Stimulated activated CD4-positive, alpha-beta T cell treated with anti-CD3 and anti-CD28 coated beads, Interleukin-4, amount 100 ng/mL, for 1 hour (primary cell): Measurements from ENCODE around the gene SLC28A1.

ENCODE experiments used
- DNase-seq: peaks from one replicate; pipeline ENCODE4 v3.0.0-alpha.2; 2020

Gene SLC28A1

DNA sequence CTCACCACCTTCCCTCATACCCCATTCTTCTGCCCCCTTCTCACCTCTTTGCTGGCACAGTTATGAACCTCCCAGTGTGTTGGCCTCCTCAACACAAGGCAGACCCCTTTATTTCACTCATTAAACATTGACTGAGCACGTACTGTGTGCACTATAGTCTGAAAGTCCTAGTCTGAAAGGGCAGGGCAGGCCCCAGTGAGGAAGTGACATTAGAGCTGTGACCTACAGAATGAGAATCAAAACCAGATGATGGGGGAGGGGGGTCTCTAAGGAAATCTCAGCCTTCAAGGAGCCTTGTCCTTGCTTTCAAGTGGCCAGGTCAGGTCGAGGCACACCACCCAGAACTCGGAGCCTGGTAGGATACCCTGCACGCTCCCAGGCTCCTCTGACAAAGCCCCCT lies 3.5 kb downstream of the SLC28A1 start:
- no peak for DNase-seq

DNA sequence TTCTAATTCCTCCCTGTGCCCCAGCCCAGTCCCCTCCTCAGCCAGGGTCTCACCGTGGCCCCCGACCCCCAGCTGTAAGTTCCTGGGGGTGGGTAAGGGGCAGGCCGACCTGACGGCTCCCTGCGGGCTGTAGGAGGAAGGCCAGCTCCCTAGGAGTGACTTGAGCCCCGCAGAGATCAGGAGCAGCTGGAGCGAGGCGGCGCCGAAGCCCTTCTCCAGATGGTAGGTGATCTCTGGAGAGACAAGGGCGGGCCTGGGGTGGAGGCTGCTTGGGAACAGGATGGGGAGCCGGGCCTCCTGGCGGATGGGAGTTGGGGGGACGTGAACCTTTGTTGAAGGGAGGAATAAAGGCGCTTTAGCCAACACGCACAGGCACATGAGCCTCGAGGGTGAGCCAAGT lies 4.2 kb downstream of the SLC28A1 start:
- no peak for DNase-seq

DNA sequence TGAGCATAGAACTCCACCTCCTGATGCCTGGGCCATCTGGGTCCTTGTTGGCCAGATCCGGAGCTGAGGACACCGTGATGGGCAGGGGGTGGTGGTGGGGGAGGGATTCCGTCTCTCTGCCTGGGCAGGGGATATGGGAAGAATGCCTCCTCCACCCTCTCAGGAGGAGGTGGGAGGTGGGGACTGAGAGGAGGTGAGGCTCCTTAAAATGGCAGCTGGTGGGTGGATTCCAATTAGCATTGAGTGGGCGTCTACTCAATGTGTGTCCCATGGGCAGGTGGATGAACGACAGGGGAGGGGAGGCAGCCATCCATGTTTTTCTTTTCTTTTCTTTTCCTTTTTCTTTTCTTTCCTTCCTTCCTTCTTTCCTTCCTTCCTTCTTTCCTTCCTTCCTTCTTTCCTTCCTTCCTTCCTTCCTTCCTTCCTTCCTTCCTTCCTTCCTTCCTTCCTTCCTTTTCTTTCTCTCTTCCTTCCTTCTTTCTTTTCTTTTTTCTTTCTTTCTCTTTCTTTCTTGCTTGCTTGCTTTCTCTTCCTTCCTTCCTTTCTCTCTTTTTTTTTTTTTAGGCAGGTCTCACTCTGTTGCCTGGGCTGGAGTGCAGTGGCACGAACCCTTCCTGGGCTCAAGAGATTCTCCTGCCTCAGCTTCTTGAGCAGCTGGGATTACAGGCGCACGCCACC lies 5.0 kb downstream of the SLC28A1 start:
- no peak for DNase-seq

DNA sequence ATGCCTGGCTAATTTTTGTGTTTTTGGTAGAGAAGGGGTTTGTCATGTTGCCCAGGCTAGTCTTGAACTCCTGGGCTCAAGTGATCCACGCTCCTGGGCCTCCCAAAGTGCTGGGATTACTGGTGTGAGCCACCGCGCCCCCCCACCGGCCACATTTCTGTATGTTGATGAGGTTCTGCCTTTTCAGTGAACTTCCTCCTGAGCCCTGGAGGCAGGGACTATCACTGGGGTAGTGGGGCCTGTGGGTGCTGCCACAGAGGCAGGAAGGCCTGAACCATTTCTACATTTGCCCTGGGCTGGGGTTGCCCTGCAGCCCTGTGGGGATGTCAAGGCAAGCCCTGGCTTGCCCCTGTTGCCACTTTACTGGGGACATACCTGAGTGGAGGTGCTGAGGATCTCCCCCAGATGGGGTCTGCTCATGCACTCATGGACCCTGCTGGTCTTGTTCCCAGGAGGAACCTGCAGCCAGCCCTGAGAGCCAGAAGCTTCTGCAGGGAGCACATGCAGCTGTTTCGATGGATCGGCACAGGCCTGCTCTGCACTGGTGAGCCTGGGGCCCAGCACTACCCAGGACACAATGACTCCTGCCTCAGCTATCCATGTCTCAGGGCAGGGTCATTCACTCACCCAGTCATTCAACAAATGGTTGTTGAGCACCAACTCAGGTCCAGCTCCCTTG lies 5.7 kb downstream of the SLC28A1 start:
- no peak for DNase-seq

GRCh38 chr15:84890670-84891162 lies 6.3 kb downstream of the SLC28A1 start:
- DNase-seq, result no peak

DNA sequence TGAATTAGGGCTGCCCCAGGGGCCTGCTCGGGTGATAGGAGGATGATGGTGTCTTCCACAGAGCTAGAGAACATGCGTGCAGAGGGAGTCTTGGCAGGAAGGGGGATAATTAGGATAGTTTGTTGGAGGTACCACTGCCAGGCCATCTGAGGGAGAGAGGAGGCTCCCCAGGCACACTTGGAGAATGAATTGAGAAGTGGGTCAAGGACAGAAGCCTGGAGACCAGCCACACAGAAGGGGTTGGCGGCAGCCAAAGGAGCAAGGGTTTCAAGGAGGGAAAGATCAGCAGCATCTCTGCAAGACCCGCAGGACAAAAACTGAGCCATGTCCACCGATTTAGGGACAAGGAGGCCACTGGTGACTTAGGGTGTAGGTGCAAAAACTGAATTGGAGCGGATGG lies 6.9 kb downstream of the SLC28A1 start:
- no peak for DNase-seq

DNA sequence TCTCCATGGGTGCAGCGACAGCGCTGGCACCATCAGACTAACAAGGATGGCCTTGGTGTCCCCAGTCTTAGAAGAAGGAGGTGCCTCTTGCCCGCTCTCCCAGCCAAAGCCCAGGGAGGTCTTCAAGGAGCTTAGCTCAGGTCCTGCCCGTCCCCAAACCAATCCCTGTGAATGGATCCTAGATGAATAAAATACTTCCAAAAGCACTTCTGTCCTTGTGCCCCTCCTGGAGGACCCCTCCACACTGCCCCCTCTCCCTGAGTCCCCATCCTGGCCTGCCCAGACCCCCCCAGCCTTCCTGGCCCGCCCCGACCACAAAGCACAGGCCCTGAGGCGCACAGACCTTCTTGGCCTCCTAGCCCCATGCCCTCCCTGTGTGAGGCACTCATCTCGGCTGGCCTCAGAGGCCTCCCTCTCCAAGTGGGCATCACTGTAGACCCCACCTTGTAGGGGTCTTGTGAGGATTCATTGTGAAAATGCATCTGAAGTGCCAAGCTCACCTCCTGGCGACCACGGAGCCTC lies 8.4 kb downstream of the SLC28A1 start:
- no peak for DNase-seq

- DNase-seq, result no peak
These were observed 9.1 kb downstream of the SLC28A1 start for GRCh38 chr15:84893607-84894006.

- no peak for DNase-seq
These were observed 10.4 kb downstream of the SLC28A1 start for GRCh38 chr15:84894736-84895425.

GRCh38 chr15:84898761-84899160 lies 14.3 kb downstream of the SLC28A1 start:
- DNase-seq, result no peak

DNA sequence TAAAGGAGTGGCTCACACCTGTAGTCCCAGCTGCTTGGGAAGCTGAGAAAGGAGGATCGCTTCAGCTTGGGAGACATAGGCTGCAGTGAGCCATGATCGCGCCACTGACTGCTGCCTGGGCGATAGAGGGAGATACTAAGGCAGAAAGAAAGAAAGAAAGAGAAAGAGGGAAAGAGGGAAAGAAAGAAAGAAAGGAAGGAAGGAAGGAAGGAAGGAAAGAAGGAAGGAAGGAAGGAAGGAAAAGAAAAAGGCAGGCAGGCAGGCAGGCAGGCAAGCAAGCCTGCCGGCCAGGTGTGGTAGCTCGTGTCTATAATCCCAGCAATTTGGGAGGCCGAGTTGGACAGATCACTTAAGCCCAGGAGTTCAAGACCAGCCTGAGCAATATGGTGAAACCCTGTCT lies 15.3 kb downstream of the SLC28A1 start:
- DNase-seq, result no peak

DNA sequence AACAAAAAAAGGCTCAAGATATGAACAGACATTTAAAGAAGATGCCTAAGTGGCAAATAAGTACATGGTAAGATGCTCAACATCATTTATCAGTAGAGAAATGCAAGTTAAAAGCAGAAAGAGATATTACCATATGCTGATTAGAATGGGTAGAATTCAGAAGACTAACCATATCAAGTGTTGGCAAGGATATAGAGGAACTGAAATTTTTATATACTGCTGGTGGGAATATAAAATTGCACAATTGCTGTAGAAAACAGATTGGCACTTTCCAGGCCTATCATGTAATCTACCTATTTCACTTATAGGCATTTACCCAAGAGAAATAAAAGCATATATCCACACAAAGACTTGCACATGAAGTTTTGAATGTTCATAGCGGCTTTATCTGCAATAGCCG lies 17.1 kb downstream of the SLC28A1 start:
- no peak for DNase-seq

DNA sequence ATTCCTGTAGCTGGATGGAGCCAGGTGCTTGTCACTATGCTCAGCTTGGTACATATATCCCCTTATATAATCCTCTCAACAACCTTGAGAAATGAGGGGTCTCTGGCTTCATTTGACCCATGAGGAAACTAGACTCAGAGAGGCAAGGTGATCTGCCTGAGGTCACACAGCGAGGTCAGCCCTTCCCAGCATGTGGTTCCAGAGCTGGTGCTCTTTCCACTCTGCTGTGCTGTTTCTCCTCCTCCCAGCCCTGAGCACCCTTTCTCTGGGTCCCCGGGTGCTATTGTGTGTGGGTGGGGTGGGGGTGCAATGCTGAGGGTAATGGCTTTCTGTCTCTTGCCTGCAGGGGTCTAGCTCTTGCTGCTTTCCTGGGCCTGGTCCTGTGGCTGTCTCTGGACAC lies 19.3 kb downstream of the SLC28A1 start:
- no peak for DNase-seq

GRCh38 chr15:84904419-84904818 lies 20.0 kb downstream of the SLC28A1 start:
- DNase-seq, result no peak

GRCh38 chr15:84905016-84905916 lies 20.8 kb downstream of the SLC28A1 start:
- DNase-seq, result no peak

GRCh38 chr15:84907731-84908130 lies 23.3 kb downstream of the SLC28A1 start:
- no peak for DNase-seq

DNA sequence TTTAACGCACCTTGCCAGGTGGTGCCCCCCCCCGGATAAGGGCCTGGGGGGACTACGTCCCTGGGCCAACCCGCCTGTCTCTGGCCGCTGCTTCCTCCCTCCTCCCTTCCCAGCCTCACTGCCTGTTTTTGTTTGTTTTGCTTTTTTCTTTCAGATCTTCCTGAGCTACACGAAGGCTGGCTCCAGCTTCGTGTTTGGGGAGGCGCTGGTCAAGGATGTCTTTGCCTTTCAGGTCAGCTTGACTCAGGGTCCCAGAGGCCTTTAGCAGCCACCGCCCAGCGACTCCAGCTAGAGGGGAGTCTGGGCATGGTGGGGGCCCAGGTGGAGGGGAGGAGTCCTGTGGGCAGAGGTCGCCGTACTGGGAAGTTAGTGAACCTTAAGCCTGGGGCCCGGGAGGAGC lies 24.1 kb downstream of the SLC28A1 start:
- DNase-seq, result no peak

DNA sequence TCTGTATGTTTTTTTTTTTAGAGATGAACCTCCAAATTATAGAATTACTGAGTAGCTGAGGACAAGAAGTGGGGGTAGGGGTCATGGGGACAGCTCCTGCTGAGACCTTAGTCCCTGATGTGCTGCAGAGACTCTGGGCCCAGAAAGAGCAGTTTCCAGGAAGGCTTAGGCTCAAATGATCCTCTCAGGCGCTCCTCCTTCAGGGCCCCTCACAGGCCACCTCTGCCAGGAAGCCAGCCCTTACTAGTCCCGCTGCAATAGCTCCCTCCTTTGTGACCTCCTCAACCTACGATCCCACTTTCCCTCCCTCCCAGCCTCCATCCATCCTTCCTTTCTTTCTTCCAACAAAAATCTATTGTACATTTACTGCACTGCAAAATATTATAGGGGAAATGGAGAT lies 24.6 kb downstream of the SLC28A1 start:
- no peak for DNase-seq

DNA sequence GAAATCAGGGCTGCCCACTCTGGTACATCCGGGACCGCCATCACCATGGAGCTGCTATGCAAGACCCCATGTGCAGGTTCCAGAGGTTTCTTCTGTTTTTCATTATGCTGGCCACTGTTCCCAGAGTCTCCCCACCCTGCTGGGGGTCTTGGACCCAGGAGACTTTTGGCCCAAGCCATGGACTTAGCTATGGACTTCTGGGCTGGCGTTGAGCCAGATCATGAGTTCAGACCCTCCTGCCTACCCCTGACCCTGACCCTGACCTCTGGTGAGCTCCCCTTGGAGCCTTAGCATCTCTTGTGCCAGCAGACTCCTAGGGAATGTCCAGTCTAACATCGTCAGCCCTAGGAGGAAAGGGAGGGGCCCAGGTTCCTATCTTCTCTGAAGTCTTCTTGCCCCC lies 25.3 kb downstream of the SLC28A1 start:
- no peak for DNase-seq

DNA sequence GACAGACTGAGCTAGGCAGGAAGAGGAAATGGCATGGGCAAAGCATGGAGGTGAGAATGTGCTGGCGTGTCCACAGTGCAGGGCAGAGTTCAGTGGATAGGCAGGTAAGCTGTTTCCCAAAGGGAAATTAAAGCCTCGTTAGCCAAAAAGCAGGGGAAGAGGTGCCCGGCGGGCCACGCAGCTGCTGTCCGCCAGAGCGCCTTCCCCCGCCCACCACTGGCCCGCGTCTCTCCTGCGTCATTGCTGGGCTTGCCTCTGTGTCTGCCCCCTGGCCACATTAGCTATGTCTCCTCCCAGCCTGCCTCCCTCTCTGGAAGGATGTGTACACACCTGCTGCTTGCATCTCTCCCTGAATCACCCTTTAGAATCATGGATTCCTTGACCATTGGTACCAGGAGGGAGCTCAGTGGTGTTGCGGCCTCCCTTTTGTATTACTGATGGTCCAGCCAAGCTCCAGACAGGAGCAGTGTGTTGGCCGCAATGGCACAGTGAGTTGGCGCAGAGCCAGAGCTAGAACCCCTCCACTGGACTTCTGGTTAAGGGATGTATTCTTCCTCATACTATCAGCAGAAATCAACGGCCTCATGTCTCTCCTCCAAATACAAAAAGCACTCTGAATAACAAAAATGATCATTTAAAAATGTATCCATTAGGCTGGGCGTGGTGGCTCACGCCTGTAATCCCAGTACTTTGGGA lies 26.6 kb downstream of the SLC28A1 start:
- no peak for DNase-seq

DNA sequence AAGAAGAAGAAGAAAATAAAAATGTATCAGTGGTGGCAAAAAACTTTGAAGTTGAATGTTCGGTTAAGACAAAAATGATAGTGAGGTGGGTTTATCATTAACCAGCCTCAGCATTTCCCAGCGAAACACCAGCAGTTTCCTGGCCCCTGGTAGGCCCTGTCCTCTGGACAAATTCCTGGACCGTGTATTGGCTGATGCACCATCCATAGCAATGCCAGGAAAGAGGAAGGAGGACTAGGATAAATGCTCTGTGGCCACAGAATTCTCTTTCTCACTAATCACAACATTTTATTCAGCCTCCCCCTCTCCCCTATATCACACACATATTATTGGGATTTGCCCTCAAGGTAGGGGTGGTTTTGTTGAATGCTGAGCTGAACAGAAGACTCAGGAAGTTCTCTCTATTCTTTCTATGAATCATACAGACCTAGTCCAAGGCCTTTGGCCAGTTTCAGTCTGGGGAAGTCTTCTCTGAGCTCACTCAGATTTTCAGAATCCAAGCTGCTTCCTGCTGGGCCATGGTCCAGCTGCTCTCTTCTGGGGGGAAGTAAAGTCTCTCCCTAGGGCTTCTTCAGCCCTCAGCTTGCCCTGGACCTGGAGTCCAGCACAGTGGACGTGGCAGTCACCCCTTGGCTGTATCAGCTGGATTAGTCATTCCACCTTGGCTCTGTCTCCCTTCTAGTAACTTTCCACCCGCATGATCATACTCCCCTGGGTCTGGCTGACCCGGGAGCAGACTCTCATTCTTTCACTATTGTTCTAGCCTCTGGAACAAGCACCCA lies 27.6 kb downstream of the SLC28A1 start:
- no peak for DNase-seq
